Thoracic aorta (tissue), 2 donors: ENCODE data around the gene VDAC1. TPM values are rescaled to one million over a fixed set of nuclear protein-coding genes. Genes with fewer than 3 reads are reported as not detected.

Source experiments
- total RNA-seq, 2 donors: library from RNA; depleted of rRNA; stranded (reverse); fragments of >200 nt; gene quantifications; one replicate each; pipeline versions ENCODE4 v1.1.0 to v1.2.3, GENCODE V29; 2016

The VDAC1 gene
- total RNA-seq, 2 donors from 2014 or later, result 77.0 to 112 TPM

Other genes with a start within 250 kb of the VDAC1 start
- gene C5orf15, start 36.4 kb downstream of the VDAC1 start, total RNA-seq, result 10 to 100 TPM; 39.5 to 56.1 TPM
- 1 to 10 TPM in 1 of 2 donors, under 1 TPM in 1; 0.54 to 2.1 TPM for gene TCF7, start 109.7 kb upstream of the VDAC1 start, total RNA-seq
- gene SKP1, start 172.0 kb upstream of the VDAC1 start, total RNA-seq, result 100 to 1,000 TPM; 206 to 236 TPM
- 100 to 1,000 TPM in 1 of 2 donors, 10 to 100 TPM in 1; 53.9 to 145 TPM for gene PPP2CA, start 221.1 kb upstream of the VDAC1 start, total RNA-seq